ENCODE results near the gene CAPN13.

Gene CAPN13

DNA sequence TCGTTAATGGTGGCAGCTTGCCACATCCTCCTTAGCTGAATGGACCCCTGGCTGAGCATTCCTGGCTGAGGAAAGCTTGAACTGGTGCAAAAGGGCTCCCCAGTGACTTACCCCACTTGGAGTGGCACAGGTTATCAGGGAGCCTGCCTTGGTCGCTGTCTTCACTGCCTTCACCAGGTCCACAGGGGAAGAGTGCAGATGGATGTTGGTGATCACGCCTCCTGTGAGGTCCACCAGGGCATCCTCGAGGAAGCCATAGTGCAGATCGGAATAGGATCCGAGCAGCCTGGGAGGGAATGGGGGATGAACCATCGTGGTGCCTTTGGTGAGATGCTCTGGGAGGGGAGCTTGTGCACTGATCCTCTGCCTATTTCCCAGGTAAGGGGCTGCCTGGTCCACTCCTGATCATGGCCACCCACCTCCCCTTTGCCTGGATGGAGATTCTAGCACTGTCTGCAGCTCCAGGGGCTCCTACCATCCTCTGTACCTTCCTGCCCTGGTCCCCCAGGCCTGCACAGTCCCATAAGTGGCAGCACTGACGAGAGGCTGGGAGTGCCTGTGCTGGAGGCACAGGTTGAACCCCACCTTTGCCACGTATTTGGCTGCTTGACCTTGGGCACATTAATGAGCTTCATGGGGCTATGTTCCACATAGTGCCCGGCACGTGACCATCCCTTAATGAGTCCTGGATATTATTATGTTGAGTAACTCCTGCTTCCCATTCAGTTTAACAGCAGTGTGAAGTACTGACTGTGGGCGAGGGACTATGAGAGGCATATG lies 43.0 kb downstream of the CAPN13 start:
- no peak for DNase-seq (ENCODE audit: low spot score)

DNA sequence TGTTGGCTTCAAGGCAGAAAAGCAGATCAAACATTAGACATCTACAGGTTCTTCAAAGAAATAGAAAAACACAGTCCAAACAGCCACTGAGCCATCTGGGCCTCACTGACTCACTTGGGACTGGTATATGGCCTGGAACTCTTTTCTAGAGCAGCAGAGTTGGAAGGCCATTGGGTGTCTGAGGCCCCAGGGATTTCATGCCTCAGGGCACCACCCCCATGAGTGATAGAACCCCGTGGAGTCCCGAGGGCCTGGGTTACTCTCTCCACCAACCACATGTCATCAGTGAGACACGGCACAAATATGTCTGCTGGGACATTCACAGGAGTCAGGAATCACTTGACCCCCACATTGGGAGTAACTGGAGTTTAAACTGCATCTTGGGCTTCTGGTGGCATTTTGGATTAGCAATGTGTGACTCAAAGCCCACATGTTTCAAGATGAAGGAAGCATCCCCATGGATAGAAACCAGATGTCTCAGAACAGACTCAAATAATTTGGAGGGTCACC lies 44.0 kb downstream of the CAPN13 start:
- DNase-seq (ENCODE audit: low spot score): no peak

DNA sequence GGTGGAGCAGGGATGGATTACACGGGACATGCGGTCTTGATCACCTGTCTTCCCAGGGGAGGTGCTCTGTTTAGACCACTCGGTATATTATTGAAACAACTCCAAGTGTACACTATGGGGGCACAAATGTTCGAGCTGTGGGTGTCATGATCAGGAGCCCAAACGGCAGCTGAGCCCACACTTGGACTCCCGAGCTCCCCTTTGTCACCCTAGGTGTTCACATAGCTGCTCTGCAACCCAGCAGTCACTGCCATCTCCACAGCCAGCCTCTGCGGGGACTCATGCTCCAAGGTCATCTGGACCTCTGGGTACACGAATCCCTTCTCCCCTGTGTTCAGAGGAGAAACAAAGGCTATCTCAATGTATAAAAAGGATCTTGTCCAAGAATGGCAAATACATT lies 46.0 kb downstream of the CAPN13 start:
- no peak for DNase-seq (ENCODE audit: low spot score)

DNA sequence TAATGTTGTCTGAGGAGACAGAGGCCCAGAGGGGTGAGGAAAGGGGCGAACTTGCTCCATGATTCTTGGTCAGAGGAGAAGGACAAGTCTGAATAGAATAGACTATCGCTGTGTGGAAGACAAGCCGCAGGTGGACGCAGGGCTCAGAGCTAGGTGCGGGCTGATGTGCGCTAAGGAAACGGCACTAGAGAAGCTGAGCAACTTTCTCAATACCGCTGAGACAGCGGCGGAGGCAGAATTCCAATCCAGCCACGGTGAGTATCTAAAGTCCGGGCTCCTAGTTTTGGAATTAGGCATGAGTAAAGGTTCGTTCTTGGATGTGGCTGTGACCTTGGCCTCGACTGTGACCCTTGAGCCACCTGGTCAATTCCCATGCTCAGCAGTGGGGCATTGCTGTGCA lies 47.8 kb downstream of the CAPN13 start:
- DNase-seq (ENCODE audit: low spot score): no peak

DNA sequence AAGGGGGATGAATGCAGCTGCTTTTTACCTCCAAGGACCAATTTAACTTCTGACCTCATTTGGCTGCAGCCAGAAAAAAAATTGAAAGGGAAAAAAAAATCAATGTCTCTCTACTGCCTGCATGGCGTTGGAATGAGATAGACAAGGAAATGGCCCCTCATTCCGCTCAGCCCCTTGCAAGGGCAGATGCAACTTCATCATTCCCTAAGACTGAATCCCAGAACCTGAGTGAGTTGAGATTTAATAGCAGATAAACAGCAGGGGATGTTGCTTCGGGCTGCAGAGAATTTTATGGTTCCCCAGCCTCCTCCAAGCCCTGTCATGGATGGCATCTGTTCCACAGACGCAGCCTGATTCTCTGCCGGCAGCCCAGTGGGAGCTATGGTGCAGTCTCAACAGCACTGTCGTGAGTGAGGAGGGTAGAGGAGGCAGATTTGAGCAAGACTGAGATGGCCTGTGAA lies 49.0 kb downstream of the CAPN13 start:
- DNase-seq (ENCODE audit: low spot score): no peak

DNA sequence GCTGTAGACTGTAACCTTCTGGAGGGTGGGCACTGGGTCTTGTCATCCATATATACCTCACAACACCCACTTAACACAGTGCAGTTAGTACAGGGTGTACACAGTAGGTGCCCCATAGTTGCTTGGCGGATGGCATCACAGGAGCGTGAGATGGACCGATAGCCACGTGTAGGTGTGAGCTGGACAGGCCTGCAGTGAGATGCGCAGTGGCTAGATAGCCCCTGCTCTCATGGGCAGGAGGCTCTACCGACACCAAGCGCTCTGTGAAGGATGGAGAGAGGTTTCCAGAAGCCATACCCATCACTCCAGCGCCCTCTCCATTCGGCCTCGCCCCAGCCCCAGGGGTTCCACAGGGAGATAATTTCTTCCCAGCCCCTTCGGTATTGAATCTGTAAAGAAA lies 49.5 kb downstream of the CAPN13 start:
- DNase-seq (ENCODE audit: low spot score): no peak

DNA sequence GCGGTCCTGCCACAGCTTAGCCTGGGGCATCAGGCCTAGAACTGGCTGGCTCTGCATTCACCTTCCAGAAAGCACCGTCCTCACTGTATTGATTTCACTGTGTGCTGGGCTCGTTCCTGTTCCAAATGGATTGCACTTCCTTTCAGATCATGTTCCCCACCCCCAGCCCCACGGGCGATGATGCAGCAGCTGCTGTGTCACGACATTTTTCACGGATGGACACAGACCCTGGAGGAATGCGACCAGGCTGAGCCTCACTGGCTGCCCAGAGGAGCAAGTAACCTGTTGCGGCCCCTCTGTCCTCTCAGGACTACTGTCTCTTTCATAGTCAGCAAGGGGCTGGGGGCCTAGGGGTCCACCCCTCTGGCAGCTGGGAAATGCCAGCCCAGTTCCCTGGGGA lies 50.3 kb downstream of the CAPN13 start:
- DNase-seq (ENCODE audit: low spot score): no peak

DNA sequence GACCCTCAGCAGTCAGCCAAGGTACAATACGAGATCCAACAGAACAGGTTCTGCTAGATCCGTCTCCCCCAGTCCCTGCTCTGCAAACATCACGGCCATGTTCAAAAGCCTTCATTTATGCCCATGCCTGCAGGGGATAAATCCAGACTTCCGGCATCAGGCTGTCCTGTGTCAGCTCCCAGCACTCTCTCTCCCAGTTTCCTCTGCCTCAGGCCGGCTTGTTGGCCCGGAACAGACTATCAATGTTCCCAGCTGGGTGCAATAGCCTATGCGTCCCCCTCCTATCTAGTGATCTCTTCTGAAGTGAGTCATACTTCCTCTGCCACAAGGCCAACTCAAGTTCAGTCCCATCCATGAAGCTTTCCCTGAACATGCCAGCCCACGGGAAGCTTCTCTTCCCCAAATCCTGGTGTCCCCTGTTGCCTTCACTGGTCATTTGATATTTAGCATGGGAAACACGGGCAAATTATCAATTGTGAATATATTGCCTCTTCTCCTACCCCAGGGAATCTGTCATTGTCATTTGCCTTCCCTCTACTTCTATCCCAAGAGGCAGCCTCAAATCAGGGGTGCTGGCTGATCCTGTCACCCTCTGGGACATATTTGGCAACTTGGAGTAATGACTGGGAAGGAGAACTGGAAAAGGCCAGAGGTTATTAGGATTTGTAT lies 51.1 kb downstream of the CAPN13 start:
- no peak for DNase-seq (ENCODE audit: low spot score)

DNA sequence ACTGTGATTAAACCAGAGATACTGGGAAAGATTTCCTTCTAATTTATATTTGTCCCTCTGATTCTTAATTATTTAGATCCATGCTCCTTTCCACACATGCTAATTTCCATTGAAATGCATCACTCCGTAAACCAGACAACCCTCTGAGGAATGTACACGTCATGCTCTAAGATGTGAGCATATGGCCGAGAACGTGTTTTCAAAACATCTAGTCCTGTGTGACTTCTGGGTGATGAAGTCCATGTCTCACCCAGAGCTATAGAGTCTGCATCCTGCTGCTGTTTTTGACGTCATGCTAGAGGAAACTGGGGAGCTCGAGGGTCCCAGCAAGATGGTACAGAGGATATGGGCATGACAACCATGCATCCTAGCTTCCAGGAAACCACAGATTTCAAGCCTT lies 53.6 kb downstream of the CAPN13 start:
- no peak for DNase-seq (ENCODE audit: low spot score)

DNA sequence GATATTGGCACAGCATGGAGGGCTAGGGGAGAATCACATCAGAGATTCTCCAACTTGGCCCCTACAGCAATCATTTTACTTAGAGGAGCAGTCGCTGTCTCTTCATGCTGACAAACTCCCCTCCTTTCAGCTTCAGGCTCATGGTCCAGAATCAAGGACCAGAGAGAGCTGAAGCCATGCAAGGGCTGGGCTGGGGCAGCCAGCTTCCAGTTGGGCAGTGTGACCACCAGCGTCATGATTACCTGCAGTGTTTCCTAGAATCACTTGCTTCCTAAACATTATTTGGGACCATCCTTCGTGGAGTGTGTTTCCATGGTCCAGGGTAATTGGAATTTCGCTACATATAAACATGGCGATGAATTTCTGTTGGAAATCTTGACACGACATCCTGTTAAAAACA lies 54.4 kb downstream of the CAPN13 start:
- DNase-seq (ENCODE audit: low spot score): no peak

DNA sequence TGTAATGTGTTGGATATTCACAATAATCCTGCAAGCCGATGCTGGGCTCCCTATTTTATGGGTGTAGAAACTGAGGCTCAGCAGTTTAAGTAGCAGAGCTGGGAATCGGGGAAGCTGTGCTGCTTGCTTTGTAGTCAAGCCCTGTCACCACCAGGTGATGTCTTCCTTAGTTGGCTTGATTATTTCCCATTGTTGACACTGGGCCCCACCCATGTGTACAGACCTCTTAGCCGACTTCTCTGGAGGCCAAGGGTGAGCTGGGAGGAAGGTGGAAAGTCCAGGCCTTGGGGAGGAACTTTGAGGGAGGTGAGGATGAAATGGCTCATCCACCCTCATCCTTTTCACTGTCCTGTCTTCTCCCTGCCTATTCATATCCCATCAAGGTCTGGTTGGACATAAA lies 60.0 kb downstream of the CAPN13 start:
- no peak for DNase-seq (ENCODE audit: low spot score)

DNA sequence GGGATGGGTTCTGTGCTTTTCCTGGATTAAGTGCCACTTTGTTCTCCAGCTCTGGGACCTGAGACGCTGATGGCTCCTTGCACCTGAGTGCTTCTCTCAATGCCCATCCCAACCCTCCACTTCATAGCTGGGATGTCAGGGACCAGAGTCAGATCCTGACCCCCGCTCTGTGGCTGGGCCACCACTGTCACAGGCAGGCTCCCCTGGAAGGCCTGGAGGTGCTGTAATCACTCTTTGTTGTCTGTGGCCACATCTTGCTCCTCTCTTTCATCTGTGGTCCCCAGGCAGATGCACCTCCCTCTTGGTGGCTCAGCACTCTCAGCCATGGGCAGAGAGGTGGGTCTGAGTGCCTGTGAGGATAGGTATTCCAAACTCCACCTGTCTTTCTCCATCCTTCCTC lies 62.4 kb downstream of the CAPN13 start:
- DNase-seq (ENCODE audit: low spot score): no peak

DNA sequence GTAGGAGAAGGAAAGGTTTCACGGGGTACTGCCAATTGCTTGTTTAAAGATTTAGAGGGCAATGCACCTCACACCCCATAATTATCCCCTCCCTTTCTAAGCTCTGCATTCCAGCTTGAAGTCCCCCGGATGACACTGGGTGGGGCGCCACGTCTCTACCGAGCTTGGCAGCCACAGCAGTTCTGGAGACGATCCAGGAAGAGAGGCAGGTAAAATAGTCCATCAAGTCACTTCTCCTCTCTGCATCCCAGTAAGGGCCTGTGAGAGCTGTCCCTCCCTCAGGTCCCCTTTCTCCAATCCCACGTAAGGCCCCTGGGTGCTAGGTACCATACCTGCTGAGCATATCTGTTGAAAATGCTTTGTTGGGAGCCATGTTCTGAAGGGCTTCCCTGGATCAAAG lies 65.7 kb downstream of the CAPN13 start:
- DNase-seq (ENCODE audit: low spot score): no peak

DNA sequence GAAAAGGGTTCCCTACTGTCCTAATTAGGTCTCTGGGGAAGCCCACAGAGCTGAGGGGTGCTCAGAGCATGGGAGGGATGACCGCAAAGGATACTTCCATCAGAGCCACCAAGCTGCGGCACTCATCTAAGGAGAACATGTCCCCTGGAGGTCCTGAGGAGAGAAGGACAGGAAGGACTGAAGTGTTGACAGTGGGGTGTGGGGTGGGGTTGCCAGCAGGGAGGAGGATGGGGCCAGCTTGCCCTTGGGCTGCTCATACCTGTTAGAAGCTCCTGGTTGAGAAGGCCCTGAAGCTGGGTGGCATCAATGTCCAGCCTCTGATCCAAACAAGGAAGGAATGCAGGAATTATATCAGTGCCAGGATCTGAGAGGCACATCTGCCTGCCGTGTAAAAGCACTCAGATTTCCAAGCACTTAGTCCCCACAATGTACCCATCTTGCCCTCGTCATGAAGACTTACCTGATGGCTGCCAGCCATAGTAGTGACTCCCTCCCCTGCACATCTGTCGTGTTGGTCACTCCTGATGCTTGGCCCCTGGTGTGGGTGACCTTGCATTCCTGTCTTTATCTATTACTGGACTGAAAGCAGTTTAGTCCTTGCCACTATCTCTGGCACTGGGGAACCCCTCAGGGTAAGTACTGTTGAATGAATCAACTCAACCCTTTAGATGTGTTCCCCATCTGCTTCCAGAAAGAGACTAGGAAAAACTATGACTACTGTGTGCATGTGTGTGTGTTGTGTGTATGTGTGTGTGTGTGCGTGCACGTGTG lies 68.9 kb downstream of the CAPN13 start:
- DNase-seq (ENCODE audit: low spot score): no peak

DNA sequence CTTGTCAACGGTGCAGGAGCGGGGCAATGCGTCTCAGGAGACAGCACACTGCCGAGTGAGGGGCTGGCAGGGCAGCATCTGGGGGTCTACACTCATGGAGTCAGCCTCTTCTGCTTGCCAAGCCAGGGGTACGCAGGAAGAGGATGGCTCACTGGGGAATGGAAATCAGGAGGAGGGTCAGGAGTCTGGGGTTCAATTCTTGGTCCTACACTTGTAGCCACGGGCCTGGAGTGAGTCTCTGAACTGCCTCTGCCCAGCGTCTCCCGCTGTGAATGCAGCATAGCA lies 70.0 kb downstream of the CAPN13 start:
- no peak for DNase-seq (ENCODE audit: low spot score)

DNA sequence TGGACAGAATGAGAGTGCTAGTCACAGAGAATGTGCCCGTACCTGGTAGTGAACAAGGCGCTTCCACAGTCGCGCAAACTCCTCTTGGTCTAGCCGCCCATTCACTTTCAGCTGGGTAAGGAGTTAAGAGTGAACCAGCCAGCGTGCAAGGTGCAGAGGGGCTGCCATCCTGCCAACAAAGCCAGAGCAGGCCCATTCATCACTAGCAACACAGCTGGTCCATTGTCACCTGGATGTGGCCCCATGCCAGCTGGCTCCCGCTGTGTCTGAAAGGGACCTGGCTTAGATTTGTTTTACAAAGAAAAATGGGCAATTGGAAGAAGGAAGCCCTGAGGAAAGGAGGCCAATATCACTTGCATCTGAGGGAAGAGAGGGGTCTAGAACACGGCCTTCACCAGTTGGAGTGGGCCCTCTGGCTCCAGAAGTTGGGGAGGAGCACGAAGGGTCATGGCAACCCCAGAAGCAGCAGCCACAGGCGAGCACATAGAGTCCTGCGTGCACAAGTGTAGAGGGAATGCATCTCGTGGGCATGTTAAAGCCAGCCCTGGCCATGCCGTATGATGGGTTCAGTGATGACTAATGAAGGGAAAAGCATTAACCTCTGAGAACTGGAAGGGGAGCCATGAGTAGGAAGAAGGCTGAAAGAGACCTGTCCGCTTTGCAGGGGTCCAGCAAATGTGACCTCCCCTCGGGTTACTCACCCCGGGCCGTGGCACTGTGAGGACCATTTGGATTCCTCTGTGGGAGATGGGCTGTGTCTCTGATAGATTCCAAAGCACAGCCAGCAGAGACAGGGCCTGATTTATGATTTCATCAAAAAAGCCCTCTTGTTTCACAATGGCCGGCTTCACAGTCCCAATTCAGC lies 70.6 kb downstream of the CAPN13 start:
- DNase-seq (ENCODE audit: low spot score): no peak

DNA sequence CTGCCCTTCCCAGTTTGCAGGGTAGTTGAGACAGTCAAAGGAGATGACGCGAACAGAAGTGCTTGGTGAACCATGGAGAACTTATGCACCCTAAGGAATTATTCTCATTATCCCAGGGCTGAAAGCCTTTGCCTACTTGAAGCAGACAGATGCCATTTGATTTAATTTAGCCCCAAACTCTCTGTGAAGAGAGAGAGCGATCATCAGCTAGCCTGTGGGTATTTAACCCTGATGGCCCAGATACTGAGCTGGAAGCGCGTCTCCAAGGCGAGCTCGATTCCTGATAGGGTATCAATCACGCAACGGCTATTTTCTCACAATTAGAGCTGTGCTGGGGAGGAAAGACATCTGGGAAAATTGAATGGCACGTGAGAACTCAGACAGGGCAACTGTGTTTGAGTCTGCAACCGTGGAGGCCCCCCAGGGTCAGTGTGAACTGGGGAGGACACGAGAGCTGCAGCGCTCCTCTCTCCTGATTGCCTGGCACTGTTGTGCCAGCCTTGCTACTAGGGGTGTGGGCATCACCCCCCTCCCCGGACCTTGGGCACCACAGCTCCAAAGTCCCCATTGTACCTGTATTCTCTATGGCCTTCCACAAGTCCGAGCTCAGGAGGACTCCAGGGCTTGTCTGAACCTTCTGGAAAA lies 73.2 kb downstream of the CAPN13 start:
- DNase-seq (ENCODE audit: low spot score): no peak

DNA sequence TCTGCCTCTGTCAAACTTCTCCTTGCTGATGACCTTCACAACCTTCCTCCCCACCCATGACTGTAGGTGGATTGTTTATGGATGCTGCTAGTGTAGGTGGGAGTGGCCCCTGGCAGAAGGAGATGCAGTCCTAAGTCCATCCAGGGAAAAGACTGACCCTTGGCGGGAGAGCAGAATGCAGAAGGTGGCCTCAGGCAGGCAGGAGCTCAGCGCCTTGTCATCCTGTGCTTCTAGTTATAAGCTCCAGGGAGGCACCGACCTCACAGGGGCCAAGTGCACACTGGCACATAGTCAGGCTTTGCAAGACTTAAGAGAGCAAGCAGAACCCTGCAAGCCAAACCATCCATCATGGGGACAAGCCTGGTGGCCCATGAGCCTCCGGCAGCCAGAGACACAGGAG lies 74.4 kb downstream of the CAPN13 start:
- DNase-seq (ENCODE audit: low spot score): no peak

DNA sequence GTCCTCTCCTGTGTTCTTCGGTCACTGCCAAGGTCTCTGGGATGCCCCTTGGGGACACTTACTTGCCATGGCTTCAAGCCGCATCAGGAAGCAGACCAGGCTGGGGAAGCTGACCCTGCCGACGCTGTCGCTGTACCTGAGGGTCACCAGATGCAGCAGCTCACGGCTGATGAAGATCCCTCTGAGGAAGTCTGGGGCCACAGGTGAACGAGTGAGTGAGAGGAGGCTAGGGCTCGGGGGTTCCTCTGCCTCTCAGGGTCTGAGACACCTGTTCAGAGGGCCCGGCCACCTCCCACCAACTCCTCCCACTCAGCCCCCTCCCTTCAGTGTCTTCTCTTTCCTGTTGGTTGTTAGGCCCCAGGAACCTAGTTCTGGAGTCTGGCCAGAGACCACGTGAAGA lies 74.9 kb downstream of the CAPN13 start:
- DNase-seq (ENCODE audit: low spot score): no peak

DNA sequence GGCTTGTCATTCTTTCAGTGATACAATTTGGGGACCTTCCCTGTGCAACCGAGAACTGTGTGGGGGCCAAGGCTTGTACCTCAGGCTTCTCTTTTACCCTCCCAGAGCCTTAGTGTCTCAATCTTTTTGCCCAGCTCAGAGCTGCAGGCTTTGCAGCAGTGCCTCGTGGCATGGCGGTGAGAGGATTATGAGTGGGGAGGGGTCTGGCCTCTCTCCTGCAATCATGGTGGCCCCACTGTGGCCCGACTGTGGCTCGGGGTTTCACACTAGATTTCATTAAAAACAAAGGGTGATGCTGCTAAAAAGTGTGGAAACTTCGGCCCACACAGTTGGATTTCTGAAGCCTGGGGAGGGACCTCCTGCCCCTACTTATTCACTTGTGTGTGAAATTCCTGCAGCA lies 75.5 kb downstream of the CAPN13 start:
- DNase-seq (ENCODE audit: low spot score): no peak

Measured in CD4-positive, alpha-beta T cell treated with Interleukin-6 at 100 ng/mL for 8 hours (primary cell).